Fibroblast of the aortic adventitia (primary cell): ENCODE measurements around the gene TMEM270. TPM values are rescaled to one million over a fixed set of nuclear protein-coding genes. Genes with fewer than 3 reads are reported as not detected.

Source experiments
- DNase-seq: peaks from one replicate; pipeline ENCODE4 v3.0.0-alpha.2; 2010; ENCODE audit warnings: low read depth
- H3K4me3 ChIP-seq: 2 replicates; pipeline ENCODE4 v1.5.1; 2011; ENCODE audit warnings: low read depth, mild to moderate bottlenecking, control low read depth, low read length, moderate library complexity
- total RNA-seq: library from RNA; depleted of rRNA; stranded (reverse); fragments of >200 nt; gene quantifications from 2 replicates; pipeline ENCODE4 v1.2.3, GENCODE V29; 2012; ENCODE audit warnings: low replicate concordance
- TF ChIP-seq, protein P1 (sequence below): IDR thresholded peaks from 2 replicates; pipeline ENCODE4 v1.5.1; 2011; ENCODE audit warnings: mild to moderate bottlenecking, low read length, control low read depth, inconsistent platforms; ENCODE audit not compliant: insufficient read depth

The TMEM270 gene
- total RNA-seq, 1 donor, result not detected

DNA sequence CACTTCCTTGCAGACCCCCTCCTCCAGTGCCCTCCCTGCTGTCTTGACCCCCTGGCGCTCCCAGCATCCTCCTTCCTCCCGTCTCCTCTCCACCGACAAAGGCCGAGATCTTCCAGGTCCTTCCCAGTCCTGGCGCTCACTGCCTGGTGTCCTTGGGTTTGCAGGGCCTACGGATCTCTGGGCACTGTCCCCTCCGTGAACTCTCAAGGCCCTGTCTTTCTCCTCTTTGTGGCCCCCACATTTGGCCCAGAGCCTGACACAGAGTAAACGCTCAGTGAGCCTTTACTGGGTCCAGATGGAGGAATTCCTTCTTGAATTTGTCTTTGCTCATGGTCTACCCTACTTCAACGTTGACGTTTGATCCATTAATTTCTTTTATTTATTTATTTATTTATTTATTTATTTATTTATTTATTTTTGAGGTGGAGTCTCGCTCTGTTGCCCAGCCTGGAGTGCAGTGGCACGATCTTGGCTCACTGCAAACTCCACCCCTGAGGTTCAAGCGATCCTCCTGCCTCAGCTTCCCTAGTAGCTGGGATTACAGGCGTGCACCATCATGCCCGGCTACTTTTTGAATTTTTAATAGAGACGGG, 29.7 kb downstream of the TMEM270 start:
- no peak overlapping the region for H3K4me3 ChIP-seq
- TF ChIP-seq, protein P1, sequence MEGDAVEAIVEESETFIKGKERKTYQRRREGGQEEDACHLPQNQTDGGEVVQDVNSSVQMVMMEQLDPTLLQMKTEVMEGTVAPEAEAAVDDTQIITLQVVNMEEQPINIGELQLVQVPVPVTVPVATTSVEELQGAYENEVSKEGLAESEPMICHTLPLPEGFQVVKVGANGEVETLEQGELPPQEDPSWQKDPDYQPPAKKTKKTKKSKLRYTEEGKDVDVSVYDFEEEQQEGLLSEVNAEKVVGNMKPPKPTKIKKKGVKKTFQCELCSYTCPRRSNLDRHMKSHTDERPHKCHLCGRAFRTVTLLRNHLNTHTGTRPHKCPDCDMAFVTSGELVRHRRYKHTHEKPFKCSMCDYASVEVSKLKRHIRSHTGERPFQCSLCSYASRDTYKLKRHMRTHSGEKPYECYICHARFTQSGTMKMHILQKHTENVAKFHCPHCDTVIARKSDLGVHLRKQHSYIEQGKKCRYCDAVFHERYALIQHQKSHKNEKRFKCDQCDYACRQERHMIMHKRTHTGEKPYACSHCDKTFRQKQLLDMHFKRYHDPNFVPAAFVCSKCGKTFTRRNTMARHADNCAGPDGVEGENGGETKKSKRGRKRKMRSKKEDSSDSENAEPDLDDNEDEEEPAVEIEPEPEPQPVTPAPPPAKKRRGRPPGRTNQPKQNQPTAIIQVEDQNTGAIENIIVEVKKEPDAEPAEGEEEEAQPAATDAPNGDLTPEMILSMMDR, result no peak
- no peak for DNase-seq

DNA sequence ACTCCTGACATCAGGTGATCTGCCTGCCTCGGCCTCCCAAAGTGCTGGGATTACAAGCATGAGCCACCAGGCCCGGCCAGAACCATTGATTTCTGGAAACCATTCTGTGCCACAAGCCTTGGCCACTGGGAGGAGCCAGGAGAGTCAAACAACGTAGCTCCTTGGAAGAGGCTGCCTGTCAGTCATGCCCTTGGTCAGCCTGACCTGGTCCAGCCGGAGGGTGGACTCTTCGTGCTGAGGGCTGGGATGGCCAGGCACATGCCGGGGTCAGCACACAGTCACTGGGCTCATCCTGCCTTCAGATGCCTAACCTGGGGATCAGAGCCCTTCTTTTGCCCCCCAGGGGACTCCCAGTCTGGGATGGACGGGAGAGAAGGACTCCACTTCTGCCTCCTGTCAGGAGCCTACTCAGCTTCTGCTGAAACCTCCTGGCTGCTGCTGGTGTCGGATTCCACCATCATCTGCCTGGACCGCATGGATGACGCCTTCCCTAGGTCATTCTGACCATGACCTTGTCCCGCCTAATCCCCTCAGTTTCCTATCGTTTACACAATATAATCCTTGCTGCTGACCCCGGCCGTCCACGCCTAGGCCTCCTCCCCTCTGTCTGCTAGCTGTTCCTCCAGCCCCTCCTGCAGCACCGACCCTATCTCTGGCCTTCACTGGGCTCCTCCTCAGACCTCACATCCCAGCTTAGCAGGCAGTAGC, 30.4 kb downstream of the TMEM270 start:
- DNase-seq, result no peak
- no peak overlapping the region for H3K4me3 ChIP-seq
- TF ChIP-seq, protein P1, result no peak

DNA sequence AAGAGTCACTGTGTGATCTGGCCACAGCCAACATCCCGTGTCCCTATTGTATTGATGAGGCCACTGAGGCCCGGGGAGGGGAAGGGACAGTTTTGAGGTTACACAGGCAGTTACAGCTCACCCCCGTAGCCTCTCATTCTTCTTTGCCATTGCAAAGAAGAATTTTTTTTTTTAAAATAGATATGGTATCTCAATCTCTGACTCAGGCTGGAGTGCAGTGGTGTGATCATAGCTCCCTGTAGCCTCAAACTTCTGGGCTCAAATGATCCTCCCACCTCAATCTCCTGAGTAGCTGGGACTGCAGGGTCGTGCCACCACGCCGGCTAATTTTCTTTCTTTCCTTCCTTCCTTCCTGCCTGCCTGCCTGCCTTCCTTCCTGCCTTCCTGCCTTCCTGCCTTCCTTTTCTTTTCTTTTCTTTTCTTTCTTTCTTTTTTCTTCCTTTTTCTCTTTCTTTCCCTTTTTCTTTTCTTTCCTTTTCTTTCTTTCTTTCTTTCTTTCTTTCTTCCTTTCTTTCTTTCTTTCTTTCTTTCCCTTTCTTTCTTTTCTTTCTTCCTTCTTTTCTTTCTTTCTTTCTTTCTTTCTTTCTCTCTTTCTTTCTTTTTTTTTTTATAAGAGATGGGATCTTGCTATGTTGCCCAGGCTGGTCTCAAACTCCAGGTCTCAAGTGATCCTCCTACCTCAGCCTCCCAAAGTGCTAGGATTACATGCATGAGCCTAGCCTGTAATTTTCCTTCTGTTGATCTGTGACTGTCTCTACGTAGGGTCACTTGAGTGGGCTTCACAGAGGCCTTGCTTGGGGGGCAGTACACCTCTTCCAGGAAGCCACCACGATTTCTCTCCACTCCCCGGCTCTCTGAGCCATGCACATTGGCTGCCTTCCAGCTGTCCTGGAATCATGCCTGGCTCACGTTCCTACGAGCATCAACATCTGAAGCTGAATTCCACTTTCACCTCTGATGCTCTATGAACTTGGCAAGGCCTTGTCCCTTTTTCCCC, 31.3 kb downstream of the TMEM270 start:
- no peak overlapping the region for H3K4me3 ChIP-seq
- TF ChIP-seq, protein P1, result no peak
- peak; percentile 78 for DNase-seq

DNA sequence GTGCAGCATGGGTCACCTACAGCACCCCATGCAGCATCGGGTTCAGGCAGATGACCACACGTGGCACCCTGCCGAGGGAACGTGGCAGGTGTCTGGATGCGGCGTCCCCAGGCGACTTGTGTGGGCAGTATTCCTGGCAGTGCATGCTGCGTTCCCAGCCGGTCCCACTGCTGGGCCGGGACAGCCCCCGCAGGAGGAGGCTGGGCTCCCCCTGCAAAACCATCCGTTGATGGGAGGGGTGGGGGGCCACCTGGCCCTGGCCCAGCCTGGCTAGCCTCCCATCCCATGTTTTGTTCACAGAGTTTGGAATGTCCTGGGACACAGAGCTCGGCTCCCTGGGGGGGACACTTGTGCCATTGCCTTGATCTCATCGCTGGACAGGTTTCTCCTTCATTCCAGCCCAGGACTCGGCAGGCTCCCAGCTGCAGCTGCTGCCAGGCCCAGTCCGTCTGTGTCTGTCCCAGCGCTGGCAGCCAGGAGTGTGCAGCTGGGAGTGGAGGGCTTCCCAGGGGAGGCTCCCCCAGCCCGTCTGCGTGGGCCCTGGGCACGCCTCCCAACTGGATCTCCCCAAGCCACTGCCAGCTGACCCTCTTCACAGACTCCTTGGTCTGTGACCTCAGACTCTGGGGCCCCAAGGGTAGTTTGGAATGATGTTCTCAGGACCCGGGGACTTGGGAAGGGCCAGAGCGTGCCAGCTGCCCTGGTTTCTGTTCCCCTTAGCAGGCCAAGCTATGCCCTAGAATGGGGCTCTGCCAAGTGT, 32.6 kb downstream of the TMEM270 start:
- TF ChIP-seq, protein P1, result peak; percentile 2
- H3K4me3 ChIP-seq, result no peak overlapping the region
- DNase-seq, result peak; percentile 65

DNA sequence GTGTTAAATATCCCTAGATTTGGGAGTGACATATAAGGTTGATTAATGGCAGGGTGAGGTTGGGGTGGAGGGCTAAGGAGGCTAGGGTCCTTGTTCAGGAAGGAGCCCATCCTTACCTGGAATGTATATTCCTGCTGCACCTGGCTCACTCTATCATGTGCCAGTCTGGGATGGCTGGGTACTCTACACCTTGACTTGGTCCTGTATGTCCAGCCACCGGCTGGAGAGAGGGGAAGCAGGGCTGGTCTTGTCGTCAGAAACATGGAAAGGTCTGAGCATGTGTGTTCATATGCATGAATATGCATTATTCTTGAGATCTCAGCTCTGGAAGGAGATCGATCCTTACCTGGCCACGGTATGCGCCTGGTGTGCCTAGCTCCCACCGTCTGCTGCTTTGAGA, 33.2 kb downstream of the TMEM270 start:
- no peak overlapping the region for H3K4me3 ChIP-seq
- no peak for DNase-seq
- TF ChIP-seq, protein P1, result no peak
